ENCODE results near the gene ROCK1. TPM values are rescaled to one million over a fixed set of nuclear protein-coding genes. Genes with fewer than 3 reads are reported as not detected.

The ROCK1 gene
- total and polyA plus RNA-seq, 9 donors = 21.2 to 39.4 (median 31.0) TPM

Other genes with a start within 250 kb of the ROCK1 start
- gene GREB1L, start 130.4 kb upstream of the ROCK1 start, total RNA-seq = 7.2 TPM
- gene GREB1L, start 130.4 kb upstream of the ROCK1 start, polyA plus RNA-seq (ENCODE audit: insufficient read depth in 1 of 8, insufficient read length in 8 of 8, low replicate concordance in 1 of 8) = 1 to 10 TPM; 2.9 to 8.1 (median 4.7) TPM

Measured in muscle of leg (tissue), 9 donors.